AG04449 (cell line): ENCODE results near the gene ABHD13.

Experiments used
- CTCF ChIA-PET: fragments of 350-600 bp; formaldehyde crosslinking; extraction: SDS; loops from one replicate; lab custom pipeline; 2021; ENCODE audit warnings: antibody characterized with exemption; lab: Yijun Ruan, JAX
- POLR2A ChIA-PET: fragments of 400-600, 350-600 bp; formaldehyde crosslinking; extraction: SDS; loops from one replicate; lab custom pipeline; 2020; ENCODE audit warnings: antibody characterized with exemption, inconsistent platforms; lab: Yijun Ruan, JAX
- DNase-seq: peaks from one replicate; pipeline ENCODE4 v3.0.0-alpha.2; 2010; ENCODE audit warnings: low read depth, low spot score
- H3K4me3 ChIP-seq: 2 replicates; pipeline ENCODE4 v1.5.1; 2011; ENCODE audit warnings: low read depth, mild to moderate bottlenecking, control low read depth, low read length
- CTCF ChIP-seq: IDR thresholded peaks from one replicate; pipeline ENCODE4 v1.5.1; 2011; ENCODE audit warnings: mild to moderate bottlenecking, moderate library complexity, low read length, control low read depth, inconsistent platforms; ENCODE audit not compliant: insufficient read depth; ENCODE audit errors: missing control alignments

Gene ABHD13

GRCh38 chr13:108276060-108276459, 57.9 kb downstream of the ABHD13 start:
- TF ChIP-seq CTCF, result no peak
- POLR2A ChIA-PET, result no interaction called here
- H3K4me3 ChIP-seq, result no peak overlapping the region
- DNase-seq, result no peak
- CTCF ChIA-PET, result no interaction called here

GRCh38 chr13:108278466-108278865, 60.3 kb downstream of the ABHD13 start:
- CTCF ChIA-PET, result no interaction called here
- DNase-seq, result no peak
- H3K4me3 ChIP-seq, result no peak overlapping the region
- POLR2A ChIA-PET, result no interaction called here
- no peak for TF ChIP-seq CTCF

DNA sequence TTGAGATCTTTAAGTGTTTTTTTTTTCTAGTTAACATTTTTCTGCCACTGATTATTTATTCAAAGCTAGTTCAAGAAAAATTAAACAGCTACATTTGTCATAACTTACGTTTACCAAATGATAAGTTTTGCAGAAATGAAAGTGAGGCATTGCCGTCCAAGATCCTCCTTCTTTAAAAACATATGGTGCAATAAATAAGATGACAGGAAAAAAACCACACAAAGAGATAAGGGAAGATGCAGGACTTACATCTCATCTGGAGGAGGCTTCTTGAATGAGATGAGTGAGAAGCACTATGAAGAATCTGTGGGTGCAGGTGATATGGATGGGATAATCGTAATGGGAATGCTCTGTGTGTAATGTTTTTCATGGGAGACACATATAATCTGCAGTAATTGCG, 63.7 kb downstream of the ABHD13 start:
- H3K4me3 ChIP-seq, result no peak overlapping the region
- DNase-seq, result no peak
- TF ChIP-seq CTCF, result no peak
- CTCF ChIA-PET, result no interaction called here
- POLR2A ChIA-PET, result no interaction called here

DNA sequence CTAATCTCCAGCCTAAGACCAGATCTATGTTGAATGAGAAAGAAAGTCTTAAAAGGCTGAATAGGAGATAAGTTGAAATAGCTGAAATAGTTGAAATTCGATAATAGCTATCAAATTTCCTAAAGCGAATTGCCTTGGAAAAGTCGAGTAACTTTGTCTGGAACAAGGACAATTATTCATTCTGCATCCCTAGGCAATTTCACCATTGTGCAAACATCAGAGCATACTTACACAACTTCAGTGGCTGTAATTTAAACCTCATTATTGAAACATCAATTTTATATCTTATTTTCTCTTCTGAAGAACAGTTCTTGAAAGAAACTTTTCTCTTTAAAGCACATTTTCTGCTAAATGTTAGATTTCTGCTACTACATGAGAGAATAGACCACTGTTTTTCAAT, 64.9 kb downstream of the ABHD13 start:
- no peak overlapping the region for H3K4me3 ChIP-seq
- CTCF ChIA-PET, result no interaction called here
- no peak for TF ChIP-seq CTCF

More for the DNA sequence above, 64.9 kb downstream of the ABHD13 start:
- no peak for DNase-seq
- POLR2A ChIA-PET, result no interaction called here
